Diencephalon (tissue), 1 donor: ENCODE results near the gene ARHGEF28. TPM values are rescaled to one million over a fixed set of nuclear protein-coding genes. Genes with fewer than 3 reads are reported as not detected.

Source experiments
- small RNA-seq: library from RNA; depleted of rRNA; stranded (forward); fragments of <200 nt; gene quantifications from one replicate; pipeline ENCODE3, GENCODE V24; 2014
- total RNA-seq: library from RNA; depleted of rRNA; stranded (reverse); fragments of >200 nt; gene quantifications from one replicate; pipeline ENCODE4 v1.2.3, GENCODE V29; 2014

Gene ARHGEF28, protein sequence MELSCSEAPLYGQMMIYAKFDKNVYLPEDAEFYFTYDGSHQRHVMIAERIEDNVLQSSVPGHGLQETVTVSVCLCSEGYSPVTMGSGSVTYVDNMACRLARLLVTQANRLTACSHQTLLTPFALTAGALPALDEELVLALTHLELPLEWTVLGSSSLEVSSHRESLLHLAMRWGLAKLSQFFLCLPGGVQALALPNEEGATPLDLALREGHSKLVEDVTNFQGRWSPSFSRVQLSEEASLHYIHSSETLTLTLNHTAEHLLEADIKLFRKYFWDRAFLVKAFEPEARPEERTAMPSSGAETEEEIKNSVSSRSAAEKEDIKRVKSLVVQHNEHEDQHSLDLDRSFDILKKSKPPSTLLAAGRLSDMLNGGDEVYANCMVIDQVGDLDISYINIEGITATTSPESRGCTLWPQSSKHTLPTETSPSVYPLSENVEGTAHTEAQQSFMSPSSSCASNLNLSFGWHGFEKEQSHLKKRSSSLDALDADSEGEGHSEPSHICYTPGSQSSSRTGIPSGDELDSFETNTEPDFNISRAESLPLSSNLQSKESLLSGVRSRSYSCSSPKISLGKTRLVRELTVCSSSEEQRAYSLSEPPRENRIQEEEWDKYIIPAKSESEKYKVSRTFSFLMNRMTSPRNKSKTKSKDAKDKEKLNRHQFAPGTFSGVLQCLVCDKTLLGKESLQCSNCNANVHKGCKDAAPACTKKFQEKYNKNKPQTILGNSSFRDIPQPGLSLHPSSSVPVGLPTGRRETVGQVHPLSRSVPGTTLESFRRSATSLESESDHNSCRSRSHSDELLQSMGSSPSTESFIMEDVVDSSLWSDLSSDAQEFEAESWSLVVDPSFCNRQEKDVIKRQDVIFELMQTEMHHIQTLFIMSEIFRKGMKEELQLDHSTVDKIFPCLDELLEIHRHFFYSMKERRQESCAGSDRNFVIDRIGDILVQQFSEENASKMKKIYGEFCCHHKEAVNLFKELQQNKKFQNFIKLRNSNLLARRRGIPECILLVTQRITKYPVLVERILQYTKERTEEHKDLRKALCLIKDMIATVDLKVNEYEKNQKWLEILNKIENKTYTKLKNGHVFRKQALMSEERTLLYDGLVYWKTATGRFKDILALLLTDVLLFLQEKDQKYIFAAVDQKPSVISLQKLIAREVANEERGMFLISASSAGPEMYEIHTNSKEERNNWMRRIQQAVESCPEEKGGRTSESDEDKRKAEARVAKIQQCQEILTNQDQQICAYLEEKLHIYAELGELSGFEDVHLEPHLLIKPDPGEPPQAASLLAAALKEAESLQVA (N-terminal part only)
- 15.0 TPM for total RNA-seq

DNA sequence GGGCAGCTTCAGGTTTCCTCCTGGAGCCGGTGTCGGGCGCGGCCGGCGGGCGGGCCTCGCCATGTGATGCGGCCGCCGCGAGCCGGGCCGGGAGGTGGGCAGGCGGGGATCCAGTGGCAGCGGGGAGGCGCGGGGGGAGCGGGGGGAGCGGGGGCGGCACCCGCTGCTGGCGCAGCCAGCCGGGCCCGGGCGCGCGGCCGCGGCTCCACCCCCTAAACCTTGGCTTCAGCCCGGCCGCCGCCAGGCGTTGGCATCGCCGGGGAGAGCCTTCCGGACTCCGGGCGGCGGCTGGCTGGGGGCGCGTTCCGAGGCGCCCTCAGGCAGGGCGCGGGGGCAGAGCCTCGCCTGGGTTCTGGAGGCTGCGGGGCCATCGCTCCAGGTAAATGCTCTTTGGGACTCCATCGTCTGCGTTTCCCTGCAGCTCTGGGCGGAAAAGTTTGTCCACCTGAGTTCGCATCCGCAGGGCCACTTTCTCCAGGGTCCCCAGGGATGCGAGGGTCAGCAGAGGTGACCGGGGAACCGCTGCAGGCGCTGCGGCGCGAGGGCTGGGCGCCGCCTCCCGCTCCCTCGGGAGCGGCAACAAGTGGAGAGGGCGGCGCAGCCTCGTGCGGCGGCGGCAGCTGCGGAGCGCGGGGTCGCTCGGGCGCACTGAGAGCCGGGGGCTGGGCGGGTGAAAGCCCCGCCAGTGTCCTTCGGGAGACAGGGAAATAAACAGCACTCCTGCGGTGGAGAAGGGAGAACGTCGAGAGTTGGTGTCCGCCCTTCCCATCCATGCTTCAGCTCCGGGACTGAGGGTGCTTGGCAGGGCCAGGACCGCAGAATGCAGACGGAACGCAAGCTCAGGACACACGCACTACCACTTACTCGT lies at the start of gene ARHGEF28:
Gene ARHGEF28 (plus strand): TSS at position 253 of the 868 bp plus-strand sequence. CDS start 58,656 bp downstream, outside the sequence.

Small RNA genes within 50 kb of the gene (small RNA-seq; reads per million reads assigned to genes)
- not detected for gene RNU7-196P

Other genes starting within 250 kb of the ARHGEF28 start
- 2.1 TPM for gene FOXD1, start 177.4 kb upstream of the ARHGEF28 start, total RNA-seq
- 252 TPM for gene BTF3, start 127.8 kb upstream of the ARHGEF28 start, total RNA-seq
- 45.7 TPM for gene ANKRA2, start 60.6 kb upstream of the ARHGEF28 start, total RNA-seq
- 30.0 TPM for gene UTP15, start 60.5 kb upstream of the ARHGEF28 start, total RNA-seq